A673 (cell line): ENCODE results near the gene ECHS1. TPM values are rescaled to one million over a fixed set of nuclear protein-coding genes. Genes with fewer than 3 reads are reported as not detected.

Experiments
- BruUV-seq: library from RNA; stranded (reverse); fragments of 400-500 nt; replicated peaks from 2 replicates; lab custom pipeline; 2021; lab: Mats Ljungman, UMichigan
- CTCF ChIA-PET: fragments of 300-600 bp; sonication (Branson Sonifier 250); formaldehyde crosslinking; loops from one replicate; lab custom pipeline; 2022; ENCODE audit warnings: antibody characterized with exemption; lab: Charles Lee
- POLR2A ChIA-PET: fragments of 300-600 bp; sonication (Branson Sonifier 250); formaldehyde crosslinking; loops from one replicate; lab custom pipeline; 2022; ENCODE audit warnings: antibody characterized with exemption; ENCODE audit not compliant: low non-redundant PET; lab: Charles Lee
- DNase-seq: peaks from one replicate; pipeline ENCODE4 v3.0.0-alpha.2; 2015; ENCODE audit warnings: low spot score
- H3K27ac ChIP-seq: fragments of 200-600 bp; sonication (generic); 2 replicates; pipeline ENCODE4 v1.5.1; 2016; ENCODE audit warnings: mixed run types, low read depth, mild to moderate bottlenecking, mixed read lengths, antibody characterized with exemption, low read length; ENCODE audit not compliant: poor library complexity, severe bottlenecking
- H3K27me3 ChIP-seq: fragments of 200-600 bp; sonication (generic); replicated peaks from 2 replicates; pipeline ENCODE4 v1.6.1; 2017; ENCODE audit warnings: mixed run types, low read depth, mild to moderate bottlenecking, mixed read lengths, antibody characterized with exemption, low read length; ENCODE audit not compliant: insufficient read depth, poor library complexity
- H3K36me3 ChIP-seq: fragments of 200-600 bp; sonication (generic); 2 replicates; pipeline ENCODE4 v1.6.1; 2016; ENCODE audit warnings: mixed run types, mild to moderate bottlenecking, mixed read lengths, antibody characterized with exemption, low read length; ENCODE audit not compliant: insufficient read depth, poor library complexity, severe bottlenecking
- H3K4me1 ChIP-seq: fragments of 200-600 bp; sonication (generic); 2 replicates; pipeline ENCODE4 v1.6.1; 2017; ENCODE audit warnings: mixed run types, mild to moderate bottlenecking, mixed read lengths, antibody characterized with exemption, low read length; ENCODE audit not compliant: insufficient read depth, poor library complexity, severe bottlenecking
- H3K4me3 ChIP-seq: fragments of 200-600 bp; sonication (generic); 2 replicates; pipeline ENCODE4 v1.5.1; 2016; ENCODE audit warnings: low read depth, mixed run types, mild to moderate bottlenecking, mixed read lengths, low read length; ENCODE audit not compliant: poor library complexity, severe bottlenecking
- H3K9me3 ChIP-seq: fragments of 200-600 bp; sonication (generic); 2 replicates; pipeline ENCODE4 v1.6.1; 2016; ENCODE audit warnings: mixed run types, low read depth, mild to moderate bottlenecking, mixed read lengths, antibody characterized with exemption, low read length; ENCODE audit not compliant: poor library complexity, severe bottlenecking
- CTCF ChIP-seq: fragments of 300-800, 200-600 bp; sonication (generic); conservative IDR thresholded peaks from 2 replicates; pipeline ENCODE4 v1.5.1; 2017; ENCODE audit warnings: low read depth, mild to moderate bottlenecking, antibody characterized with exemption, low read length, moderate library complexity, mixed read lengths
- EZH2 ChIP-seq: fragments of 200-600 bp; sonication (generic); IDR thresholded peaks from 2 replicates; pipeline ENCODE4 v1.6.1; 2017; ENCODE audit warnings: borderline replicate concordance, low read depth, mild to moderate bottlenecking, mixed read lengths, antibody characterized with exemption, low read length; ENCODE audit not compliant: poor library complexity, severe bottlenecking
- intact Hi-C: fragments of 100-400 bp; cut with micrococcal nuclease; formaldehyde crosslinking; loops from one replicate; pipeline ENCODE4 v1.10.0; 2022; ENCODE audit not compliant: unreplicated experiment
- total RNA-seq: library from RNA; stranded (reverse); gene quantifications from 2 replicates; pipeline ENCODE4 v1.2.3, GENCODE V29; 2021

The ECHS1 gene
- total RNA-seq, 1 experiment from 2014 or later, result 96.3 TPM

- CTCF ChIA-PET, result no interaction called here
- Histone ChIP-seq H3K27me3 (no peaks in the 10 kb centered on the region), H3K4me3 (peak overlapping the region; percentile 85), H3K4me1 (no peaks in the 10 kb centered on the region), H3K36me3 (no peaks in the 10 kb centered on the region), H3K9me3 (no peaks in the 10 kb centered on the region), H3K27ac (peak overlapping the region; percentile 86)
- intact Hi-C loops, result no loop called here
- no peak for DNase-seq
- BruUV-seq, result TSS peak; percentile 27
- POLR2A ChIA-PET, result no interaction called here
- no peak for TF ChIP-seq CTCF
- no peak for TF ChIP-seq EZH2
Observed at GRCh38 chr10:133356549-133357284, 16.4 kb downstream of the ECHS1 start.

- Histone ChIP-seq H3K9me3 (no peaks in the 10 kb centered on the region), H3K4me1 (no peaks in the 10 kb centered on the region), H3K36me3 (no peaks in the 10 kb centered on the region), H3K27me3 (no peaks in the 10 kb centered on the region), H3K4me3 (no peak overlapping the region), H3K27ac (no peak overlapping the region)
- no TSS peak for BruUV-seq
- TF ChIP-seq CTCF (no peak), EZH2 (no peak)
- intact Hi-C loops, result no loop called here
- POLR2A ChIA-PET, result no interaction called here
- DNase-seq, result no peak
- CTCF ChIA-PET, result no interaction called here
Observed at GRCh38 chr10:133355991-133356390, 17.2 kb downstream of the ECHS1 start.

- TF ChIP-seq EZH2 (no peak), CTCF (no peak)
- POLR2A ChIA-PET, result no interaction called here
- Histone ChIP-seq H3K27me3 (no peaks in the 10 kb centered on the region), H3K4me3 (no peak overlapping the region), H3K4me1 (no peaks in the 10 kb centered on the region), H3K9me3 (no peaks in the 10 kb centered on the region), H3K27ac (no peak overlapping the region), H3K36me3 (no peaks in the 10 kb centered on the region)
- intact Hi-C loops, result no loop called here
- CTCF ChIA-PET, result no interaction called here
- no TSS peak for BruUV-seq
- no peak for DNase-seq
Observed at GRCh38 chr10:133355266-133355665, 17.9 kb downstream of the ECHS1 start.
